ENCODE data around the gene ELN.
"Not testable (repeated sequence)": the region's sequence is repeated elsewhere in the genome, so short reads cannot be mapped to it uniquely, and the experiment has no call there.

The ELN gene

GRCh38 chr7:74044366-74045350 is 16.7 kb downstream of the ELN start:
- no peak for DNase-seq

GRCh38 chr7:74046581-74046980 is 18.6 kb downstream of the ELN start:
- DNase-seq: not testable (repeated sequence)

GRCh38 chr7:74047804-74048380 is 19.9 kb downstream of the ELN start:
- no peak for DNase-seq

GRCh38 chr7:74048999-74049599 is 21.1 kb downstream of the ELN start:
- DNase-seq: no peak

- DNase-seq: no peak
Measured at GRCh38 chr7:74049997-74050798, 22.2 kb downstream of the ELN start.

- no peak for DNase-seq
Measured at GRCh38 chr7:74051193-74051592, 23.2 kb downstream of the ELN start.

GRCh38 chr7:74051629-74052410 is 23.8 kb downstream of the ELN start:
- no peak for DNase-seq

GRCh38 chr7:74052628-74053027 is 24.7 kb downstream of the ELN start:
- no peak for DNase-seq

GRCh38 chr7:74053589-74054186 is 25.7 kb downstream of the ELN start:
- DNase-seq: no peak

- DNase-seq: no peak
Measured at GRCh38 chr7:74056096-74056915, 28.3 kb downstream of the ELN start.

- DNase-seq: no peak
Measured at GRCh38 chr7:74057216-74057925, 29.4 kb downstream of the ELN start.

GRCh38 chr7:74057987-74058386 is 30.0 kb downstream of the ELN start:
- no peak for DNase-seq

GRCh38 chr7:74058486-74058885 is 30.5 kb downstream of the ELN start:
- no peak for DNase-seq

- DNase-seq: no peak
Measured at GRCh38 chr7:74059037-74059436, 31.1 kb downstream of the ELN start.

- DNase-seq: no peak
Measured at GRCh38 chr7:74059681-74060588, 32.0 kb downstream of the ELN start.

- DNase-seq: peak; percentile 57
Measured at GRCh38 chr7:74061840-74062539, 34.0 kb downstream of the ELN start.

- DNase-seq: no peak
Measured at GRCh38 chr7:74063223-74063641, 35.3 kb downstream of the ELN start.

GRCh38 chr7:74063646-74064045 is 35.7 kb downstream of the ELN start:
- DNase-seq: no peak
